PC-9 (cell line): ENCODE measurements around the gene NET1. TPM values are rescaled to one million over a fixed set of nuclear protein-coding genes. Genes with fewer than 3 reads are reported as not detected.

Source experiments
- BruUV-seq: library from RNA; stranded (reverse); fragments of 400-500 nt; replicated peaks from 2 replicates; lab custom pipeline; 2021; lab: Mats Ljungman, UMichigan
- CTCF ChIA-PET: fragments of 300-600 bp; sonication (Branson Sonifier 250); formaldehyde crosslinking; loops from one replicate; lab custom pipeline; 2022; ENCODE audit warnings: antibody characterized with exemption; lab: Charles Lee
- POLR2A ChIA-PET: fragments of 300-600 bp; sonication (Branson Sonifier 250); formaldehyde crosslinking; loops from one replicate; lab custom pipeline; 2022; ENCODE audit warnings: antibody characterized with exemption; ENCODE audit not compliant: unreplicated experiment; lab: Charles Lee
- DNase-seq, 2 experiments: peaks; one replicate each; pipeline versions ENCODE4 v3.0.0 to v3.0.0-alpha.2; 2015 to 2022; ENCODE audit warnings: mixed read lengths in 1 of 2
- H2AFZ ChIP-seq: fragments of 200-600 bp; sonication (generic); 2 replicates; pipeline ENCODE4 v1.8.1; 2017; ENCODE audit warnings: antibody characterized with exemption
- H3F3A ChIP-seq: fragments of 200-600 bp; sonication (generic); 2 replicates; pipeline ENCODE4 v1.8.1; 2017; ENCODE audit warnings: antibody characterized with exemption, mild to moderate bottlenecking, low read depth; ENCODE audit not compliant: insufficient read depth
- H3K27ac ChIP-seq: fragments of 200-600 bp; sonication (generic); 2 replicates; pipeline ENCODE4 v1.6.1; 2016; ENCODE audit warnings: mixed run types
- H3K27me3 ChIP-seq: fragments of 200-600 bp; sonication (generic); 2 replicates; pipeline ENCODE4 v1.6.1; 2016; ENCODE audit warnings: low read depth, mixed run types; ENCODE audit not compliant: insufficient read depth
- H3K36me3 ChIP-seq: fragments of 200-600 bp; sonication (generic); 2 replicates; pipeline ENCODE4 v1.6.1; 2016; ENCODE audit warnings: low read depth, mixed run types
- H3K4me1 ChIP-seq: fragments of 200-600 bp; sonication (generic); replicated peaks from 2 replicates; pipeline ENCODE4 v1.6.1; 2016; ENCODE audit warnings: mixed run types; ENCODE audit not compliant: insufficient read depth
- H3K4me2 ChIP-seq: fragments of 200-600 bp; sonication (generic); 2 replicates; pipeline ENCODE4 v1.6.1; 2017; ENCODE audit warnings: mixed run types
- H3K4me3 ChIP-seq: fragments of 200-600 bp; sonication (generic); 2 replicates; pipeline ENCODE4 v1.6.1; 2016; ENCODE audit warnings: mixed run types
- H3K79me2 ChIP-seq: fragments of 200-600 bp; sonication (generic); 2 replicates; pipeline ENCODE4 v1.6.1; 2017; ENCODE audit warnings: low read depth, mixed run types
- H3K9me2 ChIP-seq: fragments of 200-600 bp; sonication (generic); 2 replicates; pipeline ENCODE4 v1.8.1; 2017; ENCODE audit warnings: mild to moderate bottlenecking; ENCODE audit not compliant: insufficient read depth
- H3K9me3 ChIP-seq: fragments of 200-600 bp; sonication (generic); 2 replicates; pipeline ENCODE4 v1.8.1; 2016; ENCODE audit warnings: low read depth; ENCODE audit not compliant: insufficient read depth
- H4K20me1 ChIP-seq: fragments of 200-600 bp; sonication (generic); 2 replicates; pipeline ENCODE4 v1.8.1; 2017; ENCODE audit not compliant: insufficient read depth
- EZH2 ChIP-seq: fragments of 200-600 bp; sonication (generic); IDR thresholded peaks from 2 replicates; pipeline ENCODE4 v1.8.0; 2017; ENCODE audit warnings: antibody characterized with exemption, low read depth
- intact Hi-C: fragments of 100-400 bp; cut with micrococcal nuclease; formaldehyde crosslinking; loops from one replicate; pipeline ENCODE4 v1.10.0; 2022; ENCODE audit not compliant: unreplicated experiment
- total RNA-seq: library from RNA; stranded (reverse); gene quantifications from 2 replicates; pipeline ENCODE4 v1.2.3, GENCODE V29; 2021
- TF ChIP-seq, protein P1 (sequence below): fragments of 200-600 bp; sonication (generic); conservative IDR thresholded peaks from 2 replicates; pipeline ENCODE4 v1.6.1; 2017; ENCODE audit warnings: mixed run types, antibody characterized with exemption, mild to moderate bottlenecking, moderate library complexity

Gene NET1
- total RNA-seq, 1 experiment from 2014 or later: 150 TPM

DNA sequence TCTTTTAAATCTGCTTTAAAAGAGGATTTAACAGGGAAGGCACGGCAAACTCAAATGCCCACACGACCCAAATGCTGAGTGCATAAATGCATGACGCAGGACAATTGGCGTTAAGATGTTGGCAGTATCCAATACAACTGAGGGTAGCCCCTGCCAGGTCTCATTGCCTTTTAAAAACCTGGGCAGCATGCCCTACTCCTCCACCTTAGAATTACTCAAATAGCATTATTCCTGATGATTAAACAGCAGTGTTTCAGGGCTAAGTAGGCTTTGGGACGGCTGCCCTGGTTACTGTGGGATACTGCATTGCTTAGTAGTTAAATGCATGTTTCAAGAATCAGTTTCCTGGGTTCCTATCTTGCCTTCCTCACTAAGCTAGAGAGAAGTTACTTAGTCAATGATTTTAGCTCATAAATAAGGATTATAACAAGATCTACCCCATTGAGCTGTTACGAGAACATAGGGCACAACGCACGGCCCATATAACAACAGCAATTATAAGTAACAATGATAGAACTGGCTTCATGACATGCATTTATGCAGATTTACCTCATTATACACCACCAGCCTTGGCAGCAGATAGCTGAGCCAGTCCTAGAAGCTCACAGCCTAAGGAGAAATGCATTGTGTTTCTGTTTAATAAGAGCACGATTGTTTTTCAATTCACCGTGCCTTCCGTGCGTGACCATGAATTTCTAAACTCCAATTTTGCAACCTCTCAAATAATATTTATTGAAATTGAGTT is 15.6 kb upstream of the NET1 start:
- H3K9me3 ChIP-seq: no peaks in the 10 kb centered on the region
- no peaks in the 10 kb centered on the region for H4K20me1 ChIP-seq
- H3K27me3 ChIP-seq: no peaks in the 10 kb centered on the region
- no peak for DNase-seq
- H3K79me2 ChIP-seq: no peaks in the 10 kb centered on the region
- no peaks in the 10 kb centered on the region for H3K36me3 ChIP-seq
- H3F3A ChIP-seq: no peaks in the 10 kb centered on the region
- intact Hi-C loops: no loop called here
- no peaks in the 10 kb centered on the region for H3K9me2 ChIP-seq
- no peak overlapping the region for H3K4me3 ChIP-seq
- ChIA-PET POLR2A (no interaction called here), CTCF (no interaction called here)
- TF ChIP-seq EZH2: no peak
- TF ChIP-seq, protein P1, sequence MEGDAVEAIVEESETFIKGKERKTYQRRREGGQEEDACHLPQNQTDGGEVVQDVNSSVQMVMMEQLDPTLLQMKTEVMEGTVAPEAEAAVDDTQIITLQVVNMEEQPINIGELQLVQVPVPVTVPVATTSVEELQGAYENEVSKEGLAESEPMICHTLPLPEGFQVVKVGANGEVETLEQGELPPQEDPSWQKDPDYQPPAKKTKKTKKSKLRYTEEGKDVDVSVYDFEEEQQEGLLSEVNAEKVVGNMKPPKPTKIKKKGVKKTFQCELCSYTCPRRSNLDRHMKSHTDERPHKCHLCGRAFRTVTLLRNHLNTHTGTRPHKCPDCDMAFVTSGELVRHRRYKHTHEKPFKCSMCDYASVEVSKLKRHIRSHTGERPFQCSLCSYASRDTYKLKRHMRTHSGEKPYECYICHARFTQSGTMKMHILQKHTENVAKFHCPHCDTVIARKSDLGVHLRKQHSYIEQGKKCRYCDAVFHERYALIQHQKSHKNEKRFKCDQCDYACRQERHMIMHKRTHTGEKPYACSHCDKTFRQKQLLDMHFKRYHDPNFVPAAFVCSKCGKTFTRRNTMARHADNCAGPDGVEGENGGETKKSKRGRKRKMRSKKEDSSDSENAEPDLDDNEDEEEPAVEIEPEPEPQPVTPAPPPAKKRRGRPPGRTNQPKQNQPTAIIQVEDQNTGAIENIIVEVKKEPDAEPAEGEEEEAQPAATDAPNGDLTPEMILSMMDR: no peak
- H2AFZ ChIP-seq: no peak overlapping the region
- H3K4me1 ChIP-seq: no peaks in the 10 kb centered on the region
- no peak overlapping the region for H3K4me2 ChIP-seq
- no TSS peak for BruUV-seq
- no peak overlapping the region for H3K27ac ChIP-seq

DNA sequence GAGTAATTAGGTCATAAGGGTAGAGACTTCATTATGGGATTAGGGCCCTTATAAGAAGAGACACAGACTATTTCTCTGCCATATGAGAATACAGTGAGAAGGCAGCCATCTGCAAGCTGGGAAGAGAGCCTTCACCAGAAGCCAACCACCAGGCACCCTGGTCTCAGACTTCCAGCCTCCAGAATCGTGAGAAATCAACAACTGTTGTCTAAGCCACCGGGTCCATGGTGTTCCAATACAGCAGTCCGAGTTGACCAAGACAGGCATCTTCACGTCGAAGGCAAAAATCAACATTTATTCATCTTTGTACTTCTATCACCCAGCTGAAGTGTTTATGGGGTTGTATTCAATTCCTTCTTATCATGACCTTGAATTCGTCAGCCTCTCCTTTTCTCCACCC is 13.0 kb upstream of the NET1 start:
- Histone ChIP-seq H3K9me3 (no peaks in the 10 kb centered on the region), H4K20me1 (no peaks in the 10 kb centered on the region), H3K4me1 (no peaks in the 10 kb centered on the region), H3K36me3 (no peaks in the 10 kb centered on the region), H2AFZ (no peak overlapping the region), H3K27ac (no peak overlapping the region), H3F3A (no peaks in the 10 kb centered on the region), H3K4me3 (no peak overlapping the region), H3K4me2 (no peak overlapping the region), H3K9me2 (no peaks in the 10 kb centered on the region), H3K79me2 (no peaks in the 10 kb centered on the region), H3K27me3 (no peaks in the 10 kb centered on the region)
- no peak for TF ChIP-seq EZH2
- TF ChIP-seq, protein P1: no peak
- intact Hi-C loops: no loop called here
- ChIA-PET POLR2A (no interaction called here), CTCF (no interaction called here)
- no TSS peak for BruUV-seq
- DNase-seq: no peak

DNA sequence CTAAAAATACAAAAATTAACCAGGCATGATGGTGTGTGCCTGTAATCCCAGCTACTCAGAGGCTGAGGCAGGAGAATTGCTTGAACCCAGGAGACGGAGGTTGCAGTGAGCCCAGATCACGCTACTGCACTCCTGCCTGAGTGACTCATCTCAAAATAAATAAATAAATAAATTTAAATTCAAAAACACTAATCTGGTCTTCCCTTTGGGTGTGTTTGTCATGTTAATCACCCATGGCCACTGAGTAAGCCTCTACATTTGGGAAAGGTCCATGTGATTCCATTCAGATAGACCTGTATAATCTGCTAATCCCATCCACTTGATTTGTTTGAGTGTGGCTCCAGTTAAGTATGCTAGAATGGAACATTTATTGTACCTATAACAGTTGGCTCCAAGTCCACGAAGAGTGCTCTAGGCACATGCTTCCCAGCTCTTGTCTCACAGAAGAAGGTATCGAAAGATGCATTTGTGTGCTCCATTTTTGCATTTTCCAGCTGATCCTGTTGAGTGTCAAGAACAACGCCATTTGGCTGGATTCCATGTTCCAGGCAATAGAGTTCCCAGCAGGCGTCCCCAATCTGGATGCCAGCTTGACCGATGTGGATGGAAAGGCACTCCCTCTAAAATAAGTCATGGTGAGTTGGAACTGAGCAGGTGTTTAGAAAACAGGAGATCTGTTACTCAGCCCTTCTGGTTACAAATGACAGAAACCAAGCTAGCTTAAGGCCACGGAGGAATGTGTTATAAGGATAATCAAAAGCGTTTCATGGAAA is 11.7 kb upstream of the NET1 start:
- CTCF ChIA-PET: no interaction called here
- no peaks in the 10 kb centered on the region for H3K9me2 ChIP-seq
- H3K36me3 ChIP-seq: no peaks in the 10 kb centered on the region
- no peak overlapping the region for H3K27ac ChIP-seq
- H3K27me3 ChIP-seq: no peaks in the 10 kb centered on the region
- H3K79me2 ChIP-seq: no peaks in the 10 kb centered on the region
- no peak overlapping the region for H3K4me3 ChIP-seq
- no peak for DNase-seq
- no peaks in the 10 kb centered on the region for H3F3A ChIP-seq
- H3K9me3 ChIP-seq: no peaks in the 10 kb centered on the region
- BruUV-seq: no TSS peak
- intact Hi-C loops: no loop called here
- TF ChIP-seq EZH2: no peak
- TF ChIP-seq, protein P1: no peak
- no peaks in the 10 kb centered on the region for H3K4me1 ChIP-seq
- POLR2A ChIA-PET: interaction anchor here (0.6 kb wide), 1 partner anchor 34 kb away, joined by 3 read pairs; no protein-coding TSS in a partner anchor
- no peak overlapping the region for H3K4me2 ChIP-seq
- no peak overlapping the region for H2AFZ ChIP-seq
- H4K20me1 ChIP-seq: no peaks in the 10 kb centered on the region
